Trophoblast cell (in vitro differentiated cells and primary cell): ENCODE data around the gene GIMAP4.
"Not testable (repeated sequence)": the region's sequence is repeated elsewhere in the genome, so short reads cannot be mapped to it uniquely, and the experiment has no call there.

Experiments
- DNase-seq, 2 donors: peaks; one replicate each; pipeline ENCODE4 v3.0.0-alpha.2; 2016
- H2AFZ ChIP-seq: 2 replicates; pipeline ENCODE4 v1.6.1; 2013; ENCODE audit warnings: low read length, moderate library complexity, mild to moderate bottlenecking; ENCODE audit not compliant: insufficient read depth, poor library complexity
- H2AK5ac ChIP-seq: 2 replicates; pipeline ENCODE4 v1.6.1; 2013; ENCODE audit warnings: mild to moderate bottlenecking, low read length
- H2BK120ac ChIP-seq: 2 replicates; pipeline ENCODE4 v1.6.1; 2013; ENCODE audit warnings: low read length, mild to moderate bottlenecking, moderate library complexity; ENCODE audit not compliant: insufficient read depth, poor library complexity
- H2BK12ac ChIP-seq: 2 replicates; pipeline ENCODE4 v1.6.1; 2013; ENCODE audit warnings: mild to moderate bottlenecking, low read length, moderate library complexity
- H2BK5ac ChIP-seq: 2 replicates; pipeline ENCODE4 v1.6.1; 2013; ENCODE audit warnings: low read length, low read depth, moderate library complexity, mild to moderate bottlenecking; ENCODE audit not compliant: poor library complexity
- H3K14ac ChIP-seq: 2 replicates; pipeline ENCODE4 v1.6.1; 2013; ENCODE audit warnings: mild to moderate bottlenecking, low read length
- H3K18ac ChIP-seq: 2 replicates; pipeline ENCODE4 v1.6.1; 2013; ENCODE audit warnings: mild to moderate bottlenecking, low read length
- H3K23ac ChIP-seq: 2 replicates; pipeline ENCODE4 v1.6.1; 2013; ENCODE audit warnings: low read length
- H3K27ac ChIP-seq: 2 replicates; pipeline ENCODE4 v1.5.1; 2013; ENCODE audit warnings: low read depth, mild to moderate bottlenecking, inconsistent platforms, low read length, moderate library complexity
- H3K27me3 ChIP-seq: 2 replicates; pipeline ENCODE4 v1.6.1; 2013; ENCODE audit warnings: inconsistent platforms, mild to moderate bottlenecking, low read length, moderate library complexity; ENCODE audit not compliant: insufficient read depth
- H3K36me3 ChIP-seq, 2 experiments: 1 replicate in 1 of 2; 2 replicates in 1 of 2; pipeline ENCODE4 v1.6.1; 2013; ENCODE audit warnings: low read length in 2 of 2, mild to moderate bottlenecking in 2 of 2, moderate library complexity in 1 of 2; ENCODE audit not compliant: insufficient read depth in 2 of 2, control insufficient read depth in 1 of 2
- H3K4ac ChIP-seq: 2 replicates; pipeline ENCODE4 v1.6.1; 2013; ENCODE audit warnings: low read depth, mild to moderate bottlenecking, low read length, moderate library complexity
- H3K4me1 ChIP-seq, 2 experiments: 1 replicate in 1 of 2; 2 replicates in 1 of 2; pipeline ENCODE4 v1.6.1; 2013; ENCODE audit warnings: low read length in 2 of 2, mild to moderate bottlenecking in 2 of 2, moderate library complexity in 1 of 2; ENCODE audit not compliant: insufficient read depth in 2 of 2, control insufficient read depth in 1 of 2
- H3K4me2 ChIP-seq: 2 replicates; pipeline ENCODE4 v1.6.1; 2013; ENCODE audit warnings: inconsistent platforms, mild to moderate bottlenecking, low read length, moderate library complexity
- H3K4me3 ChIP-seq: 2 replicates; pipeline ENCODE4 v1.5.1; 2013; ENCODE audit warnings: mild to moderate bottlenecking, low read depth, low read length, inconsistent platforms
- H3K79me1 ChIP-seq: one replicate; pipeline ENCODE4 v1.6.1; 2013; ENCODE audit warnings: low read length
- H3K79me2 ChIP-seq: 2 replicates; pipeline ENCODE4 v1.6.1; 2013; ENCODE audit warnings: low read length, mild to moderate bottlenecking; ENCODE audit not compliant: control insufficient read depth, insufficient read depth, poor library complexity
- H3K9ac ChIP-seq: 2 replicates; pipeline ENCODE4 v1.6.1; 2013; ENCODE audit warnings: mild to moderate bottlenecking, low read length
- H3K9me3 ChIP-seq: 2 replicates; pipeline ENCODE4 v1.6.1; 2013; ENCODE audit warnings: low read depth, mild to moderate bottlenecking, control low read depth, inconsistent platforms, low read length; ENCODE audit not compliant: insufficient read depth
- H4K12ac ChIP-seq: 2 replicates; pipeline ENCODE4 v1.6.1; 2013; ENCODE audit warnings: low read depth, mild to moderate bottlenecking, low read length, moderate library complexity
- H4K8ac ChIP-seq: 2 replicates; pipeline ENCODE4 v1.6.1; 2013; ENCODE audit warnings: low read depth, mild to moderate bottlenecking, low read length, moderate library complexity
- H4K91ac ChIP-seq: one replicate; pipeline ENCODE4 v1.6.1; 2013; ENCODE audit warnings: low read depth, mild to moderate bottlenecking, low read length, moderate library complexity
- WGBS: extraction: QIAGEN DNeasy Blood & Tissue Kit; methylation state at CpG from one replicate; pipeline ENCODE4 v1.1.7; 2013; ENCODE audit warnings: missing lambda C conversion rate; ENCODE audit not compliant: insufficient read length, insufficient coverage; ENCODE audit errors: extremely low coverage; 5-methylcytosine and 5-hydroxymethylcytosine counted together

Gene GIMAP4

GRCh38 chr7:150613880-150614279 is 46.7 kb downstream of the GIMAP4 start:
- H3K27me3 ChIP-seq = no peaks in the 10 kb centered on the region
- H2BK12ac ChIP-seq = no peak overlapping the region
- H3K27ac ChIP-seq = no peak overlapping the region
- no CpG with 5 or more reads among the region's 1 CpG for WGBS
- no peaks in the 10 kb centered on the region for H3K79me1 ChIP-seq
- H3K23ac ChIP-seq = no peak overlapping the region
- no peak overlapping the region for H3K9ac ChIP-seq
- no peaks in the 10 kb centered on the region for H3K36me3 ChIP-seq
- H3K18ac ChIP-seq = no peak overlapping the region
- DNase-seq = no peak
- no peak overlapping the region for H3K4ac ChIP-seq
- no peaks in the 10 kb centered on the region for H3K79me2 ChIP-seq
- H3K4me2 ChIP-seq = no peak overlapping the region
- H3K4me1 ChIP-seq = no peaks in the 10 kb centered on the region
- no peak overlapping the region for H3K4me3 ChIP-seq
- H2BK5ac ChIP-seq = no peak overlapping the region
- H4K12ac ChIP-seq = no peak overlapping the region
- no peak overlapping the region for H4K8ac ChIP-seq
- no peak overlapping the region for H2BK120ac ChIP-seq
- H2AFZ ChIP-seq = no peak overlapping the region
- H4K91ac ChIP-seq = no peak overlapping the region
- no peak overlapping the region for H2AK5ac ChIP-seq
- H3K9me3 ChIP-seq = no peaks in the 10 kb centered on the region
- H3K14ac ChIP-seq = no peak overlapping the region

- DNase-seq, H2BK120ac ChIP-seq, H2AFZ ChIP-seq, H2BK5ac ChIP-seq, H3K79me1 ChIP-seq, H3K27me3 ChIP-seq, H3K14ac ChIP-seq, H3K79me2 ChIP-seq, H3K23ac ChIP-seq, H4K8ac ChIP-seq, H3K4me3 ChIP-seq, H3K4ac ChIP-seq, H3K18ac ChIP-seq, H4K91ac ChIP-seq, H3K9me3 ChIP-seq, H3K4me2 ChIP-seq, H3K36me3 ChIP-seq, H3K9ac ChIP-seq, H4K12ac ChIP-seq, H2AK5ac ChIP-seq, H3K4me1 ChIP-seq, H2BK12ac ChIP-seq, H3K27ac ChIP-seq: not testable (repeated sequence)
- no CpG with 5 or more reads among the region's 1 CpG for WGBS
Measured at GRCh38 chr7:150614426-150614825, 47.2 kb downstream of the GIMAP4 start.

GRCh38 chr7:150615221-150615755 is 48.1 kb downstream of the GIMAP4 start:
- peak overlapping the region; percentile 47 for H3K9ac ChIP-seq
- not testable (repeated sequence) for H3K9me3 ChIP-seq, H3K4me2 ChIP-seq, H3K18ac ChIP-seq, H3K4ac ChIP-seq, H3K27me3 ChIP-seq, H3K36me3 ChIP-seq, H2BK5ac ChIP-seq, H4K8ac ChIP-seq, H4K91ac ChIP-seq, H3K79me2 ChIP-seq, H3K14ac ChIP-seq, H2AK5ac ChIP-seq, H3K27ac ChIP-seq, H3K4me3 ChIP-seq, H3K4me1 ChIP-seq, DNase-seq, H2BK120ac ChIP-seq, H3K23ac ChIP-seq, H2AFZ ChIP-seq, H2BK12ac ChIP-seq, H3K79me1 ChIP-seq, H4K12ac ChIP-seq
- WGBS = no CpG with 5 or more reads among the region's 5 CpGs

GRCh38 chr7:150620061-150620460 is 52.9 kb downstream of the GIMAP4 start:
- no peak overlapping the region for H2BK5ac ChIP-seq
- no peak overlapping the region for H3K23ac ChIP-seq
- H3K4me3 ChIP-seq = no peak overlapping the region
- H3K36me3 ChIP-seq = no peaks in the 10 kb centered on the region
- no peak overlapping the region for H2AFZ ChIP-seq
- no peak overlapping the region for H4K91ac ChIP-seq
- H2BK12ac ChIP-seq = no peak overlapping the region
- no peak overlapping the region for H2BK120ac ChIP-seq
- H3K27ac ChIP-seq = no peak overlapping the region
- H3K18ac ChIP-seq = no peak overlapping the region
- no peaks in the 10 kb centered on the region for H3K9me3 ChIP-seq
- H3K27me3 ChIP-seq = no peaks in the 10 kb centered on the region
- no peak overlapping the region for H4K12ac ChIP-seq
- no peak overlapping the region for H3K4me2 ChIP-seq
- no peak overlapping the region for H3K4ac ChIP-seq
- H3K79me1 ChIP-seq = no peaks in the 10 kb centered on the region
- no CpG with 5 or more reads among the region's 3 CpGs for WGBS
- no peak overlapping the region for H4K8ac ChIP-seq
- H3K14ac ChIP-seq = no peak overlapping the region
- H3K9ac ChIP-seq = no peak overlapping the region
- H3K4me1 ChIP-seq = no peaks in the 10 kb centered on the region
- no peak for DNase-seq
- no peaks in the 10 kb centered on the region for H3K79me2 ChIP-seq
- H2AK5ac ChIP-seq = no peak overlapping the region
